ENCODE data around the gene FMN1.

Gene FMN1

DNA sequence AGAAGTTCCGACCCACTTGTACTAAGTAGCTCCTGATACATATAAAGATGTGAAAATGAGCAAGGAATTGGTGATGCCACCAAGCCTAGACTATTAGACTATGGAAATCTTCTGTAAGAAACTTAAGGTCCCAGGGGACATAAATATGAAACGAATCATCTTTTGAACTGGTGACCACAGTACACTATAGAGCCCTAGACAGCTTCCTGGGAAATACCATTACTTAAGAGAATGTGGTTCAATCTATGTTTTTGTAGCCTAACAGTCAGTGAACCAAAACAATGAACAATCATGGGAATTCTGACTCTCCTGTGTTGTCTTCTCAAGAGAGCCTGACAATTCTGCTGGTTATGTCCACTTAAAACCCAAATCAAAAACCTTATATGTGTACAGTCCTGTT lies 285.1 kb downstream of the FMN1 start:
- no peak for FAIRE-seq

- no peak for FAIRE-seq
These were observed 285.6 kb downstream of the FMN1 start for GRCh38 chr15:32908872-32909271.

- FAIRE-seq = no peak
These were observed 286.2 kb downstream of the FMN1 start for GRCh38 chr15:32908135-32908801.

DNA sequence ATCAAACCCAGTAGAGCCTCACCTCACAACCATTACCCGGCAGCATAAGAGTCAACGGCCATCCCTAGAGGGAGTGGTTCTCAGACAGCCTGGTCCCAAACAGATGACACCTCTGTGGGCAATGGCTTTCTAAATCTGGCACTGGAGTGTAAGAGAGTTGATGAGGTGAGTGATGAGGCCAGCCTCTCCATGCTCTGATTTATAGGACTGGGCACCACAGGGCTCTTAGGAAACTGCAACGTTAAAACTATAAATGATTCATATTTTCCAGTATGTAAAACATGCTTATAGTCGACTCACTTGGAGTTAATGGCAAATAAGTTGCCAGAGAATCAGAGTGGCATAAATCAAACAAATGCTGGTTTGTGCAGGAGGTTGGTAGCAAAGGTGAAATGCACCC lies 289.0 kb downstream of the FMN1 start:
- no peak for FAIRE-seq

DNA sequence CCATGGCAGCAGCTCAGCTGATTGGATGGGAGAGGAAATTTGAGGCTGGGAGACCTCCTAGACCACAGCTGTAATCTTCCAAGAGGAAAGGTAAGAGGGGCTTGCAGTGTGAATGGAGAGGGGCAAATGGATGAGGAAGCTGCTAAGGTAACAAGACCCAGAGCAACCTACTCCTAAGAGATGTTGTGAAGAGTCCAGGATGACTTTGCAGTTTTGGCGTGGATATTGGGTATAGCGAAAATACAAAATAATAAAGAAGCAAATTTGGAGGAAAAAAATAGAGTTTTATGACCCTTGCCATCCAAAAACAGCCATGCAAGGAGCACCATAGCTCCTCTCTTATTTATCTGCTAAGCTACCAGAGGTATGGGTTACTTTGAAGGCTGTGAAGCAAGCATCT lies 290.1 kb downstream of the FMN1 start:
- FAIRE-seq = no peak

GRCh38 chr15:32903591-32904290 lies 290.8 kb downstream of the FMN1 start:
- FAIRE-seq = no peak

- FAIRE-seq = no peak
These were observed 292.5 kb downstream of the FMN1 start for GRCh38 chr15:32901995-32902394.

DNA sequence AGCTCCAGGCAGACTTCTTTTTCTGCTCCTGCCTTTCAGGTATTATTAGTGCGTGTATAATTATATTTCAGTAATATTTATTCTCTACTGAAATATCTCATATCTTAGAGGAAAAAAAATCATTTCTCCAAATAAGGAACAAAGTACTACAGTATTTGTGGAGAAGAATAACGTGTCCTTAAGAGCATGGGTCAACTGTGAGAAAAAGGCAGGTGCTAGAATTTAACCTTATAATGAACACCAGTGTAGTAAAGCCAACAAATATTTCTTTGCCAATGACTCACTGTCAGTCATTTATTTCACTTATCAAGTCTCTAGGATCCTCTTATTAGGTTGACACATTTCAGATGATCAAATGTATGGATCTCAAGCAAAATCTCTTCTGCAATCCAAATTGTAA lies 293.3 kb downstream of the FMN1 start:
- FAIRE-seq = no peak

DNA sequence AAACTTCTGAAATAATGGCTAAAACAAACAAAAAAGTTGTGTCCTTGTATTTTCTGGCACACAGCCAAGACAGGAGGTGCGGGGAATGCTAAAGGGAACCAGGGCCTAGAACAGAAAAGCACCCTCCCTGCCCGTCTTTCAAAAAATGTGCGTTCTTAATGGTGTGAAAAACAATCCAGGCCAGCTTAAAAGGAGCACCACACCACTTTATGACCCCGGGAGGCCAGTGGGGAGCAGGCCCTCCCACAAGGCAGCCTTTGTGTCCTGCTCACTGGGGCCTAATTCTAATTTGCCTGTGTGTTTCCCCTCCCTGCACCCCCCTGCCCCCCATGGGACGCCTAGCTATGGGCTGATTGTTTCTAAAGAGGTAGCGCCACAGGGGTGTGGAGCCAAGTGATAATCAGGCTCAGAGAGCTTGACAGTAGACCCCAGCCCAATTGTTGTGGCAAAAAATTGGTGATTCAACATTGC lies 295.4 kb downstream of the FMN1 start:
- FAIRE-seq = no peak

GRCh38 chr15:32898414-32898813 lies 296.1 kb downstream of the FMN1 start:
- FAIRE-seq = no peak

- FAIRE-seq = no peak
These were observed 301.1 kb downstream of the FMN1 start for GRCh38 chr15:32893421-32893820.

- no peak for FAIRE-seq
These were observed 305.3 kb downstream of the FMN1 start for GRCh38 chr15:32889214-32889613.

DNA sequence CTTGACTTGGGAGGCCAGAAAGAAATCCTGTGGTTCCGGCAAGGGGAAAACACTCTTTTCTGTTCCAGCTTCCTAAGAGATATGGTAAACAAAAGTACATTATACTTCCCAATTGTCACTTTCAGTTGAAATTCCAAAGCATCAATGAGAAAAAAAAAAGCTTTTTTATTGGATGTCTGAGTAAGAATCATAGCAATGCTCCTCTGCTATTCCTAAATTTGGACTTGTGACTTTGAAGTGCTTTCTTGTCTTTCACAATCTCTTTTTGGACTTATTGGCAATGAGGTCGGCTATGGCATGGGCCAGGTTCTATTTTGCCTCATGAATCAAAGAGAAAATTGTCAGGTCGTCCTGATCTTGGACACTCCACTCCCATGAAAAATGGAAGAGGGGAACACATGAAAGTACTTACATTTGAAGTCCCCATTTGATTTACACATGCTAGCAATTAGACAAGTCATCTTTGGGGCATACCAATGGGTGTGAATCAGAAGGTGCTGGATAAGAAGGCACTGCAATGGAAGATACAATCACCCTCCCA lies 306.2 kb downstream of the FMN1 start:
- FAIRE-seq = no peak

DNA sequence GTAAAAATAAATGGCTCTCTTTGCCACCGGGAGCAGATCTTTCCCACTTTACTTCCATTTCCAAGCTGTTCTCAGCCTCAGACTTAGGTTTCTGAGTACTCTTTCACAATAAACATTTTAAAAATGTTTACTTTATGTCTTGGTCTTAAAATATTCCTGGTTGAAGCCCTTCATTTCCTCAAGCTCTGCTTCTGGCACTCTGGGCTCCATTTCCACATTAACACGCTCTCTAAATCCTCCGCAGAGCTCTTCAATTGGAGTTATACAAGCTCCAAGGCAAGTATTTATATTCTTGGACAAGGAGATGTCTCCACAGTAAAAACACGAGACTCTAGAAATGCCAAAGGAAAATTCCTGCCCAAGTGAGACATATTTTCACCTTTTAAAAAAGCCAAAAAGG lies 307.4 kb downstream of the FMN1 start:
- FAIRE-seq = no peak

DNA sequence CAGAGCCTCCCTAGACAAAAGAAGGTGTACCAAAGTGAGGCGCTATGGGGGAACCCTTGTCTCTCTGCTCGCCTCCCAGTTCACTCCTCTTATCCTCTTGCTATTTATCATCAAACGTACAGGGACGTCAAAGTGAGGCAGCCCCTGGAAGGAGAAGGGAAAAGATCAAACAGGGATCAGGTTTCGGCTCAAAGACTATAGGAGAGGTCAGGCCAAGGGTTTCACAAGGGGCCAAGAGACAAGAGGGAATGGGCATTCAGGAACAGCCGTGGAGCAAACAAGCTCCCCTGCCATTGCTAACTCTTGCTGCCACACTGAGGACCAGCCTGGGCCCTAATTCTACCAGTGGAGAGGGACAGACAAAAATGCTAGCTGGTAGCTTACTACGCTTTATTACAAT lies 308.1 kb downstream of the FMN1 start:
- FAIRE-seq = no peak

DNA sequence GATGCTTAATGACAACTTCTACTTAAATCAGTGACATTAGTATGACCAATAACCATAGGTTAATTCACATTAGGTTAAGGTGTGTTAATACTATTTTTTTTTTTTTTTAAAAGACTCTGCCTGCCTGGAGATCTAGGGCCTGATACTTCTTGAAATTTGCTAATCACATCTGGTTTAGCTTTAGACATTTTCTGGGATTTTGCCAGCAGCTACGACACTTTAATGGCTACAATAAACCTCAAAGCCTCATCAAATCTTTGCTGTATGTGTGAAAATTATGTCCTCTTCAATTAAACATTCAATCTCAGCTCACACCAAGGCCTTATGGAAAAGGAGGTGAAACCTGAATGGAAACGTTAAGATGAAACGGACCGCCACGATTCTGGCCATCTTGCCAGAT lies 308.8 kb downstream of the FMN1 start:
- FAIRE-seq = no peak

GRCh38 chr15:32884146-32884545 lies 310.4 kb downstream of the FMN1 start:
- no peak for FAIRE-seq

GRCh38 chr15:32882955-32883354 lies 311.6 kb downstream of the FMN1 start:
- FAIRE-seq = no peak

GRCh38 chr15:32881528-32881927 lies 313.0 kb downstream of the FMN1 start:
- FAIRE-seq = no peak

DNA sequence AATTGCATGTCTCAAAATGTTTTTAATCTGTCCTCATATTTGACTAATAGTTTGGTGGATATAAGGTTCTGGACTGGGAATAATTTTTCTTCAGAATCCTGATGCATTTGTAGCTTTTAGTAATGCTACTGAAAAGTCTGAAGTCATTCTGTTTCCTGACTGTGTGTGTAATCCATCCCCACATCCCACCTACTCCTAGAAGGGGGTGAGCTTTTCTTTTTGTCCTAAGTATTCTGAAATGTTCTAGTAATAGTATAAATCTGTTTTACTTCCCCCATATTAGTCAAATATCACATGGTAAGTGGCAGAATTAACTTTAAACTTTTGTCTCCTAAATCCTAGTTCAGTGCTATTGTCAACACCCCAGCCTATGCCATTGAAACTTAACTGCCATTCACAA lies 313.9 kb downstream of the FMN1 start:
- FAIRE-seq = no peak

DNA sequence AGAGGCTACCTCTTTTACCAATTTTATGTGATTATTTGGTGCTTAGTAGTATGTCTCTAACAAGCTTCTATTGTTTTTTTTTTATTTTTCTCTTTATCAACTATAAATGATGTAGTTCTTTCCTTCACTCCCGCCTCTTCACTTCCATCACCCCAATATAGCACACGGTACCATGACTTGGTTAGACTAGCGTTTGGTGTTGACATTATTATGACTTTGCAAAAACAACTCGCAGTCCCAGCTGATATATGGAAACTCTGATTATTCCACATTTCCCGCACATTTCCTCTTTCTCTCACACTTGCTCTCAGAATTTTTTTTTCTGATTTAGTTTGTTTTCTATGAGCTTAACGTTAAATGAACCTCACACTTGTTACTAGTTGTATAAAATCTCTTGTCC lies 314.5 kb downstream of the FMN1 start:
- FAIRE-seq = no peak

- no peak for FAIRE-seq
These were observed 315.4 kb downstream of the FMN1 start for GRCh38 chr15:32878869-32879805.

- FAIRE-seq = no peak
These were observed 316.2 kb downstream of the FMN1 start for GRCh38 chr15:32878342-32878741.

Data from A204.1 (cell line).